Measurements from ENCODE around the gene UBTF.

Gene UBTF

GRCh38 chr17:44178133-44178532 lies 41.3 kb downstream of the UBTF start:
- no peaks in the 10 kb centered on the region; the same call in 1 of the 2 replicates for H4K20me1 ChIP-seq (ENCODE audit: control insufficient read depth, insufficient read depth, low read depth, low read length)
- peaks cover 4% of the 10 kb centered on the region; the same call in 1 of the 2 replicates for H3F3A ChIP-seq (ENCODE audit: control insufficient read depth, insufficient read depth)
- no peaks in the 10 kb centered on the region for H3K4me1 ChIP-seq (ENCODE audit: control insufficient read depth, low read length)
- H3K36me3 ChIP-seq (ENCODE audit: control insufficient read depth, low read length): peaks cover 40% of the 10 kb centered on the region
- H3K27ac ChIP-seq (ENCODE audit: low read depth, low read length): no peak overlapping the region
- H3K4me3 ChIP-seq (ENCODE audit: low read length): no peak overlapping the region
- H3K79me2 ChIP-seq (ENCODE audit: control insufficient read depth, low read length): peaks cover 17% of the 10 kb centered on the region
- H3K27me3 ChIP-seq (ENCODE audit: control insufficient read depth, low read length): no peaks in the 10 kb centered on the region
- no peaks in the 10 kb centered on the region for H3K9me2 ChIP-seq (replicated peaks; ENCODE audit: control insufficient read depth, low read length)
- no peak for TF ChIP-seq EZH2phosphoT487 (IDR thresholded peaks at IDR 0.05; ENCODE audit: borderline replicate concordance, low read length)
- TF ChIP-seq CTCF (IDR thresholded peaks at IDR 0.05; ENCODE audit: low read depth, low read length, poor library complexity, severe bottlenecking): no peak
- H3K4me2 ChIP-seq (ENCODE audit: low read length): no peak overlapping the region
- H3K9me3 ChIP-seq (ENCODE audit: control insufficient read depth, insufficient read depth, low read length): no peaks in the 10 kb centered on the region

- Histone ChIP-seq H4K20me1 (ENCODE audit: control insufficient read depth, insufficient read depth, low read depth, low read length) (no peaks in the 10 kb centered on the region; the same call in 1 of the 2 replicates), H3K79me2 (ENCODE audit: control insufficient read depth, low read length) (peaks cover 12% of the 10 kb centered on the region), H3K4me3 (ENCODE audit: low read length) (no peak overlapping the region), H3F3A (ENCODE audit: control insufficient read depth, insufficient read depth) (peaks cover 4% of the 10 kb centered on the region; the same call in 1 of the 2 replicates), H3K4me2 (ENCODE audit: low read length) (no peak overlapping the region), H3K9me2 (replicated peaks; ENCODE audit: control insufficient read depth, low read length) (no peaks in the 10 kb centered on the region), H3K27ac (ENCODE audit: low read depth, low read length) (no peak overlapping the region), H3K9me3 (ENCODE audit: control insufficient read depth, insufficient read depth, low read length) (no peaks in the 10 kb centered on the region), H3K4me1 (ENCODE audit: control insufficient read depth, low read length) (no peaks in the 10 kb centered on the region), H3K36me3 (ENCODE audit: control insufficient read depth, low read length) (peaks cover 39% of the 10 kb centered on the region), H3K27me3 (ENCODE audit: control insufficient read depth, low read length) (no peaks in the 10 kb centered on the region)
- TF ChIP-seq CTCF (IDR thresholded peaks at IDR 0.05; ENCODE audit: low read depth, low read length, poor library complexity, severe bottlenecking): no peak
- TF ChIP-seq EZH2phosphoT487 (IDR thresholded peaks at IDR 0.05; ENCODE audit: borderline replicate concordance, low read length): no peak
These were observed 41.8 kb downstream of the UBTF start for GRCh38 chr17:44177640-44178039.

GRCh38 chr17:44176671-44177501 lies 42.6 kb downstream of the UBTF start:
- peaks cover 5% of the 10 kb centered on the region for H3F3A ChIP-seq (ENCODE audit: control insufficient read depth, insufficient read depth)
- H3K4me1 ChIP-seq (ENCODE audit: control insufficient read depth, low read length): no peaks in the 10 kb centered on the region
- H3K27me3 ChIP-seq (ENCODE audit: control insufficient read depth, low read length): no peaks in the 10 kb centered on the region
- H3K4me3 ChIP-seq (ENCODE audit: low read length): no peak overlapping the region
- no peaks in the 10 kb centered on the region; the same call in 1 of the 2 replicates for H4K20me1 ChIP-seq (ENCODE audit: control insufficient read depth, insufficient read depth, low read depth, low read length)
- H3K9me3 ChIP-seq (ENCODE audit: control insufficient read depth, insufficient read depth, low read length): no peaks in the 10 kb centered on the region
- no peak overlapping the region for H3K4me2 ChIP-seq (ENCODE audit: low read length)
- H3K36me3 ChIP-seq (ENCODE audit: control insufficient read depth, low read length): peaks cover 32% of the 10 kb centered on the region
- no peaks in the 10 kb centered on the region for H3K9me2 ChIP-seq (replicated peaks; ENCODE audit: control insufficient read depth, low read length)
- no peak for TF ChIP-seq EZH2phosphoT487 (IDR thresholded peaks at IDR 0.05; ENCODE audit: borderline replicate concordance, low read length)
- no peak for TF ChIP-seq CTCF (IDR thresholded peaks at IDR 0.05; ENCODE audit: low read depth, low read length, poor library complexity, severe bottlenecking)
- no peak overlapping the region for H3K27ac ChIP-seq (ENCODE audit: low read depth, low read length)
- H3K79me2 ChIP-seq (ENCODE audit: control insufficient read depth, low read length): peaks cover 5% of the 10 kb centered on the region
